ENCODE results near the gene TMEM132D. TPM values are rescaled to one million over a fixed set of nuclear protein-coding genes. Genes with fewer than 3 reads are reported as not detected.

TMEM132D gene
- polyA plus RNA-seq, 1 donor from 2014 or later = 1.3 TPM

GRCh38 chr12:129530517-129530916 lies 373.3 kb downstream of the TMEM132D start:
- Histone ChIP-seq H3K27ac (ENCODE audit: low read length) (no peak overlapping the region), H3K36me3 (ENCODE audit: insufficient read depth, low read length) (no peaks in the 10 kb centered on the region), H3K79me2 (replicated peaks; ENCODE audit: insufficient read depth, low read length) (no peaks in the 10 kb centered on the region), H3K4me2 (ENCODE audit: low read length) (no peak overlapping the region), H3K9me2 (ENCODE audit: insufficient read depth, low read length) (no peaks in the 10 kb centered on the region), H3F3A (ENCODE audit: insufficient read depth, low read length, poor library complexity, severe bottlenecking) (no peaks in the 10 kb centered on the region), H2AFZ (ENCODE audit: low read depth, low read length) (no peak overlapping the region), H4K20me1 (ENCODE audit: insufficient read depth) (no peaks in the 10 kb centered on the region), H3K9me3 (ENCODE audit: low read length) (no peaks in the 10 kb centered on the region), H3K27me3 (ENCODE audit: insufficient read depth, low read depth, low read length) (no peaks in the 10 kb centered on the region), H3K9ac (ENCODE audit: low read length) (no peak overlapping the region), H3K4me3 (ENCODE audit: low read length) (no peak overlapping the region)
- TF ChIP-seq, protein P1, sequence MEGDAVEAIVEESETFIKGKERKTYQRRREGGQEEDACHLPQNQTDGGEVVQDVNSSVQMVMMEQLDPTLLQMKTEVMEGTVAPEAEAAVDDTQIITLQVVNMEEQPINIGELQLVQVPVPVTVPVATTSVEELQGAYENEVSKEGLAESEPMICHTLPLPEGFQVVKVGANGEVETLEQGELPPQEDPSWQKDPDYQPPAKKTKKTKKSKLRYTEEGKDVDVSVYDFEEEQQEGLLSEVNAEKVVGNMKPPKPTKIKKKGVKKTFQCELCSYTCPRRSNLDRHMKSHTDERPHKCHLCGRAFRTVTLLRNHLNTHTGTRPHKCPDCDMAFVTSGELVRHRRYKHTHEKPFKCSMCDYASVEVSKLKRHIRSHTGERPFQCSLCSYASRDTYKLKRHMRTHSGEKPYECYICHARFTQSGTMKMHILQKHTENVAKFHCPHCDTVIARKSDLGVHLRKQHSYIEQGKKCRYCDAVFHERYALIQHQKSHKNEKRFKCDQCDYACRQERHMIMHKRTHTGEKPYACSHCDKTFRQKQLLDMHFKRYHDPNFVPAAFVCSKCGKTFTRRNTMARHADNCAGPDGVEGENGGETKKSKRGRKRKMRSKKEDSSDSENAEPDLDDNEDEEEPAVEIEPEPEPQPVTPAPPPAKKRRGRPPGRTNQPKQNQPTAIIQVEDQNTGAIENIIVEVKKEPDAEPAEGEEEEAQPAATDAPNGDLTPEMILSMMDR (IDR thresholded peaks at IDR 0.05; ENCODE audit: poor library complexity, severe bottlenecking) = no peak

DNA sequence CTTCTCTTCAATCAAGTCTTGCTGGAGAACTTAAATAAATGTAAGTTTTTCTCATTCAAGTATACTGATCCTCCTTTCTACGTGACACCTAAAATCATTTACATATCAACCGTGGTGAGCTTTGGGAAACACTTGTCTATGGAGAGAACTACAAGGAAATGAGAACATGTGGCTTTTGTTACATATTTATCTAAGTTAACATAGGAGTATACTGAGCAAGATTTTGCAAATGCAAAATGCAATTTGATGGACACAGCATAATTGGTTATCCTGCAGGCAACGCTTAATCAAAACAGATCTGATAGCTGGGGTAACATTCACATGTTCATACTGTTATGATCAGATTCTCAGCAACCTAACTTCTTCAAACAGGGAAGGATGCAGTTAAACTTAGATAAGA lies 376.3 kb downstream of the TMEM132D start:
- no peaks in the 10 kb centered on the region for H3K79me2 ChIP-seq (replicated peaks; ENCODE audit: insufficient read depth, low read length)
- no peak overlapping the region for H2AFZ ChIP-seq (ENCODE audit: low read depth, low read length)

More for the DNA sequence above, 376.3 kb downstream of the TMEM132D start:
- H3K9me3 ChIP-seq (ENCODE audit: low read length) = no peaks in the 10 kb centered on the region
- no peak overlapping the region for H3K4me3 ChIP-seq (ENCODE audit: low read length)
- no peak for TF ChIP-seq EP300 (conservative IDR thresholded peaks at IDR 0.05; ENCODE audit: poor library complexity, severe bottlenecking)
- no peak for TF ChIP-seq RAD21 (conservative IDR thresholded peaks at IDR 0.05)
- TF ChIP-seq POLR2AphosphoS5 (IDR thresholded peaks at IDR 0.05) = no peak
- TF ChIP-seq, protein P2, sequence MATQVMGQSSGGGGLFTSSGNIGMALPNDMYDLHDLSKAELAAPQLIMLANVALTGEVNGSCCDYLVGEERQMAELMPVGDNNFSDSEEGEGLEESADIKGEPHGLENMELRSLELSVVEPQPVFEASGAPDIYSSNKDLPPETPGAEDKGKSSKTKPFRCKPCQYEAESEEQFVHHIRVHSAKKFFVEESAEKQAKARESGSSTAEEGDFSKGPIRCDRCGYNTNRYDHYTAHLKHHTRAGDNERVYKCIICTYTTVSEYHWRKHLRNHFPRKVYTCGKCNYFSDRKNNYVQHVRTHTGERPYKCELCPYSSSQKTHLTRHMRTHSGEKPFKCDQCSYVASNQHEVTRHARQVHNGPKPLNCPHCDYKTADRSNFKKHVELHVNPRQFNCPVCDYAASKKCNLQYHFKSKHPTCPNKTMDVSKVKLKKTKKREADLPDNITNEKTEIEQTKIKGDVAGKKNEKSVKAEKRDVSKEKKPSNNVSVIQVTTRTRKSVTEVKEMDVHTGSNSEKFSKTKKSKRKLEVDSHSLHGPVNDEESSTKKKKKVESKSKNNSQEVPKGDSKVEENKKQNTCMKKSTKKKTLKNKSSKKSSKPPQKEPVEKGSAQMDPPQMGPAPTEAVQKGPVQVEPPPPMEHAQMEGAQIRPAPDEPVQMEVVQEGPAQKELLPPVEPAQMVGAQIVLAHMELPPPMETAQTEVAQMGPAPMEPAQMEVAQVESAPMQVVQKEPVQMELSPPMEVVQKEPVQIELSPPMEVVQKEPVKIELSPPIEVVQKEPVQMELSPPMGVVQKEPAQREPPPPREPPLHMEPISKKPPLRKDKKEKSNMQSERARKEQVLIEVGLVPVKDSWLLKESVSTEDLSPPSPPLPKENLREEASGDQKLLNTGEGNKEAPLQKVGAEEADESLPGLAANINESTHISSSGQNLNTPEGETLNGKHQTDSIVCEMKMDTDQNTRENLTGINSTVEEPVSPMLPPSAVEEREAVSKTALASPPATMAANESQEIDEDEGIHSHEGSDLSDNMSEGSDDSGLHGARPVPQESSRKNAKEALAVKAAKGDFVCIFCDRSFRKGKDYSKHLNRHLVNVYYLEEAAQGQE (IDR thresholded peaks at IDR 0.05; ENCODE audit: borderline replicate concordance) = no peak
- TF ChIP-seq SMC3 (conservative IDR thresholded peaks at IDR 0.05; ENCODE audit: poor library complexity) = no peak
- TF ChIP-seq MXI1 (conservative IDR thresholded peaks at IDR 0.05; ENCODE audit: poor library complexity, severe bottlenecking) = no peak
- TF ChIP-seq EZH2 (IDR thresholded peaks at IDR 0.05; ENCODE audit: borderline replicate concordance, insufficient read depth, low read length, poor library complexity, severe bottlenecking) = no peak
- TF ChIP-seq, protein P1 (IDR thresholded peaks at IDR 0.05; ENCODE audit: poor library complexity, severe bottlenecking) = no peak
- TF ChIP-seq TAF1 (IDR thresholded peaks at IDR 0.05; ENCODE audit: low read depth) = no peak
- H3K36me3 ChIP-seq (ENCODE audit: insufficient read depth, low read length) = no peaks in the 10 kb centered on the region
- H3K4me2 ChIP-seq (ENCODE audit: low read length) = no peak overlapping the region
- no peaks in the 10 kb centered on the region for H4K20me1 ChIP-seq (ENCODE audit: insufficient read depth)
- no peaks in the 10 kb centered on the region for H3K9me2 ChIP-seq (ENCODE audit: insufficient read depth, low read length)
- H3F3A ChIP-seq (ENCODE audit: insufficient read depth, low read length, poor library complexity, severe bottlenecking) = no peaks in the 10 kb centered on the region
- H3K27ac ChIP-seq (ENCODE audit: low read length) = no peak overlapping the region
- no peak overlapping the region for H3K9ac ChIP-seq (ENCODE audit: low read length)
- no peaks in the 10 kb centered on the region for H3K27me3 ChIP-seq (ENCODE audit: insufficient read depth, low read depth, low read length)

All from neural cell (in vitro differentiated cells).